Stimulated activated naive CD8-positive, alpha-beta T cell treated with anti-CD3 and anti-CD28 coated beads, Interleukin-15, Interleukin-2, amounts not matched to agents 100 U/mL and 50 U/mL, for 24 hours (primary cell): ENCODE results near the gene AFF1.
A peak's percentile ranks its signal among the peaks of the same experiment; 100 is the strongest.
"Not testable (repeated sequence)": the region's sequence is repeated elsewhere in the genome, so short reads cannot be mapped to it uniquely, and the experiment has no call there.

Source experiments
- ATAC-seq: fragments of 150-1000 bp; cut with Tn5 transposase; one replicate; pipeline ENCODE4 v1.10.0; 2021
- DNase-seq: peaks from one replicate; pipeline ENCODE4 v3.0.0; 2021

AFF1 gene

DNA sequence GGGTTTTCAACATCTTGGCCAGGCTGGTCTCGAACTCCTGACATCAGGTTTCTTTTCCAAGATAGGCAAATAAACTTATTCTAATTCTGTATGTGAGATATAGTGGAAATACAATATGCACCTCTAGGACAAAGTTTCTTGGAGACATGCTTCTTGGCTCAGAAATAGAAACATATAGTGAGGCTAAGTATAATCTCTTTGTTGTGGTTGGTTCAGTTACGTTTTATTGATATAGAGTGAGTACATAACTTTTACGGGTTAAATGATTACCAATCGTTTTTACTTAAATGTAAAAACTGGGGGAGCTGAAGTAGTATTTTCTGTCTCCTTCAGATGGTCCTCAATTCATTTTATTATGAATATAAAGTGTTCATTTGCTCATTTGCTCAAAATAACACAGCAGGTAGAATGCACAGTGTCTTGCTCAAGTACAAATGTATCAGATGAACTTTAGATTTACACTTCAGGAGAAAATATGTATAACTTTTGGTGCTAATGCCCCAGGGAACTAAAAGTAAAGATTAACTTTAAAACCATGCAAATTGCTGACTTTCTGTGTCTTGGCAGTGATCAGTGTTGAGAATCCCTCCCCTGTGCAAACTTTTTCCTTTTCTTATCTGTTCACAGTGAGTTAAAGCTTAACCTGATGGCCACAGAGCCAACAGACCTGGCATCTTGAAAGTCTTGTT, 77.6 kb downstream of the AFF1 start:
- ATAC-seq: no peak

DNA sequence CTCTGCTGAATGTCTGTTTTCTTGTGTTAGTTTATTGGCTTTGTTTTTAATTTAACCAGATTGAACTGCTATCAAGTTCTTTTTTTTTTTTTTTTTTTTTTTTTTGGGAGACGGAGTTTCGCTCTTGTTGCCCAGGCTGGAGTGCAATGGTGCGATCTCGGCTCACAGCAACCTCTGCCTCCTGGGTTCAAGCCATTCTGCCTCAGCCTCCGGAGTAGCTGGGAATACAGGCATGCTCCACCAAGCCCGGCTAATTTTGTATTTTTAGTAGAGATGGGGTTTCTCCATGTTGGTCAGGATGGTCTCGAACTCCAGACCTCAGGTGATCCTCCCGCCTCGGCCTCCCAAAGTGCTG, 78.1 kb downstream of the AFF1 start:
- ATAC-seq, DNase-seq: not testable (repeated sequence)

More for the DNA sequence above, 77.6 kb downstream of the AFF1 start:
- no peak for DNase-seq

DNA sequence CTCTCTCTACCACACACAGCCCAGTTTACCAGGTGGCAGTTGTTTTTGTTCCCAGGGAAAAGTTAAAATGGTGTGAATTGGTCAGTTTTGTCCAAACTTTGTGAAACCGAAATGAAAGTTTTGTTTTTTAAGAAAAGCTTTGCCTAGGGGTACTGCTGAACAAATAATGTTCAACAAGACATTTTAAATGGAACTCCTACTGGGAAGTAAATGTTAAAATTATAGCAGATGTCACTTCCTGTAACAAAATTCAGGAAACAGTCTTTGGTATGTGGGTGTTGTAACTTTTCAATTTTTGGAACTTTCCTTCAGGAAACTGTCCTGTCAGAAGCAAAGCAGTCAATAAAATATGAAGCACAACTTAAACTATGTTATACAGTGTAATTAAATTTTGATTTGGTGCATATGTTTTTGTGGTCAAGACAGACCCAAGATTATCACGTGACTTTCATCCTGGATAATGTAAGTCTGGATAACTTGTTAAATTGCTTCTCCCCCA, 79.5 kb downstream of the AFF1 start:
- DNase-seq: no peak
- no peak for ATAC-seq

DNA sequence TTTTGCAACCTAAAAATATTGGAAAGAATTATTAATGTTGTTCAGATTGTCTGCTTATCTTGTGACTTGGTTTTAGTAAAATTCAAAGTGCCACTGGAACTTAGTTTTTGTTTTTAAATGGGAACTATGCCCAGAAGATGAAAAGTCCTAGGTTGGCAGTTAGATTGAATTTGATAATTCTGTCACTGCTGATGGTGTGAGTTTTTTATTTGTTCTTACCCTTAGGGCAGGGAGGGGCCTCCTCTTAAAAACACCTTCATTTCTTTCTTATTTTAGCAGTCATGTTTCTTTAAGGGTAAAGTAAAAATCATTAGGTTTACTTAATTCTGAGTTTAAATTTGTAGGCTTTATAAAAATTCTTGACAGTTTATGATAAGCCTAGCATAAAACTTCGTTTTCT, 80.6 kb downstream of the AFF1 start:
- no peak for DNase-seq

DNA sequence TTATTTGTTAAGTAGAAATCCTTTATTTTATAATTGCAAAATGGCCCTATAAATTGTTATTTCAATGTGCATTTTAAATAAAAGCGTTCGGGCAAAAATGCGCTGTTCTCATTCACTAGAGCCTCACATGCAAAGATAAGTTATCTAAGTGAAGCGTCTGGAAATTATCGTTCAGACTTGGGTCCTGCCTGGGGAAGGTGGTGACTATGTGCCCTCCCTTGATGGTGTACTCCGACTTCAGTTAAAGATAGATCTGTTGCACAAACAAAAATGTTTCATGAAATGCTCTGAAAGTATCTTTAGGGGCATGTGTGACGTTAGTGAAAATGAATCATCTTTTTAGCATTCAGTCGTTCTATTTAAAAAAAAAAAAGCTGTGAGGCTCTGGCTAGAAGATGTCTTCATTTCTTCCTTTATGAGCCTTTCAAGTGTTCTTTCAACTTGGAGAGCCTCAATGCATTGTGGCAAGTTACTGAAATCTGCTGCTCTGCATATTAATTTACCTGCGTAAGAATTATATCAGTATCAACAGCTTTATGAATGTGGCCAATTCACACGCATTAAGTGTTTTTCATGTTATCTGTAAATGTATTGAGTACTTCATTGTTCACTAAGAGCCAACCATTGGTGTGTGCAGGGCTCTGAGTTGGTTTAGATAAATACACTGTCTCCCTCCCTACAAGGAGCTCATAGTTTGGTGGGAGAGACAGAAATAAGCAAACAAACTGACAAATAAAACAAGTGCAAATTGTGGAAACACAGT, 83.0 kb downstream of the AFF1 start:
- no peak for DNase-seq
- ATAC-seq: peak; percentile 89

More for the DNA sequence above, 80.6 kb downstream of the AFF1 start:
- no peak for ATAC-seq

DNA sequence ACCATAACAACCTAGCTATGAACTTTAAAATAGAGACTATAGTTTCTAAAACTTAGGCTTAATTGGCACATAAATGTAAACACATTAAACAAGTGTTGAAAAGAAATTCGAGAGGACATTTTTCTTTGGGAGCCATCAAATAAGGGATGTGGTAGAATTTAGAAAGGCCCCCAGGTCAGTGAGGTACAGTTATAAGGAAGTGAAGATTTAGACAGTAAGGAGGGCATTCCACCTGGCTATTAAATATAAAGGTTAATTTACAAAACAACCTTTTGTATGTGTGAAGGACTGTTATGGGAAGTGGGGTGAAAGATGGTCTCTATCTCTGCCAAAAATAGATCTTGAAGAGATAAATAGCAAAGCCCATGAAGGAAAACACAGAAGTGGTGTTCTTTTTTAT, 83.9 kb downstream of the AFF1 start:
- no peak for ATAC-seq

DNA sequence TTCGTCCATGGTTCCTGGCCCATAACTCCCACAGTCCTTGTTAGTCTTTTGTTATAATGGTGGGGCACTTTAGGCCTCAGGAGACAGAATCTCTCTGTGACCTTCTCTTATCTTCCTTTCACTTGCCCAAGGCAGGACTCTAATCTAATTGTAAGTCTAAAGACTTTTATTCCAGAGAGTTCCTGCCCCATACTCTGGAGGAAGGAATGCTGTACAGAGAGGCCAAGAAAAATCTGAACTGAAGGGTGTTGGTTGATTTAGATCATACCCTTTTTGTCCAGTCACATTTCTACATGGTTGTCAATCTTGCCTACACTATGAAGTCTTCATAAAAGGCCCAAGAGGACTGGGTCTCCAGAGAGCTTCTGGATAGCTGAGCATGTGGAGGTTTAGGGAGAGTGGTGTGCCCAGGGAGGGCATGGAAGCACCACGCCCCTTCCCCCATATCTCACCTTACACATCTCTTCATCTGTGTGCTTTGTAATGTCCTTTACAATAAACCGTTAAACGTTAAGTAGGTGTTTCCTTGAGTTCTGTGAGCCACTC, 84.5 kb downstream of the AFF1 start:
- ATAC-seq (no peak), DNase-seq (no peak)

More for the DNA sequence above, 83.9 kb downstream of the AFF1 start:
- no peak for DNase-seq

DNA sequence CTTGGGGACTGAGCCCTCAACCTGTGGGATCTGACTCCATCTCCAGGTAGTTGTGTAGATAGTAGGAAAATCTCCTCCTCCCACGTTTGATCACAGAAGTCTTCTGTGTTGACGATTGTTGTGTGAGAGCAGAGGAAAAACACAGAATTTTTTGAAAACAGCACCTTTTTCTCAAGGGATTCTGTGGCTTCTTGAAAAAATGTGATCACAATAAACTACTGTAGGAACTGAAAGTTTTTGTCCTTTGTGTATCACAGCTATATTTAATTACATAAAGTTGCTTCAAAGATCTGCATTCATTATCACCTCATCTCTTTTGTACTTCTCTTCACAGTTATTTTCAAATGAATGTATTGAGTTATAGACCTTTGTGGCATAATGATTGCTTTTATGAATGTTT, 85.1 kb downstream of the AFF1 start:
- DNase-seq (no peak), ATAC-seq (no peak)

DNA sequence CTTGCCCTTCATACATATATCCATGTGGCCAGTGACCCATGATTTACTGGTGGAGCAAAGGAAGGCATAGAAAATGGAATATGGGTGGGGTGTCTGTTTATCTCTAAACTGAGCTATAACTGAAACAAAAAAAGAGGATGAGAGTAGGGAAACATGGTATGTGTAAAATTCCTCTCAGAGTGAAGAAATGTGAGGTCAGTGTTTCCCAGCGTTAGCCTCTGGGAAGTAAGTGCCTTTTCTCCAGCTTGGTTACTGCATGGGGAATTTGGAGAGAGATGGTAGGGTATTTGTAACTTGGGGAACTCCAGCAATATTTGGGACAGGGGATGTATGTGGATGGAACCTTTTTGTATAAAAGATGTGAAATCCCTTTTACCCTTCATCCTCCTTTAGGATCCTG, 89.4 kb downstream of the AFF1 start:
- no peak for ATAC-seq

DNA sequence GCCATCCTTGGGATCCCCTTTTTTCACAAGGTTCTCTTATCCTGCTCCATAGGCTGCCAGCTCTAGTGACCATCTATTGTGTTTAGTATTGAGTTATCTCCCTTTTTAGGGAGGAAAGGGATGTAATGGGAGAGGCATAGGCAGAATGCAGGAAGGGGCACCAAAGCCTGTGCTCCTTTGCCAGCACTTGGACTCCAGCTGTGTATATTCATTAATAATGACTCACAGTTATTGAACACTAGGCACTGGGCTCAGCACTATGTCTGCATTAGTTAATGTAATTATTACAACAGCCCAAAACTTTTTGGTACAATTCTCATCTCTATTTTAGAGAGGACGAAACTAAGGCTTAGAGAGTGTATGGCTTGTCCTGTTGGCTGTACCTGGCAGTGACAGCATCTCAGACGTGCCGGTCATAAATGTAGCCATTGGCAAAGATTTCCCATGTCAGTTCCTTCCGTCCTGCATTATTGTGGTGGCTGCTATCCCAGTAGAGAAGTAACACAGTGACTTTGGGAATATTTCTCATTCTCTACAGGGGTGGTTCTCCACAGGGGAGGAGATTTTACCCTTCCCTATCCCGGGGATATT, 90.3 kb downstream of the AFF1 start:
- DNase-seq (no peak), ATAC-seq (no peak)

More for the DNA sequence above, 89.4 kb downstream of the AFF1 start:
- DNase-seq: no peak

DNA sequence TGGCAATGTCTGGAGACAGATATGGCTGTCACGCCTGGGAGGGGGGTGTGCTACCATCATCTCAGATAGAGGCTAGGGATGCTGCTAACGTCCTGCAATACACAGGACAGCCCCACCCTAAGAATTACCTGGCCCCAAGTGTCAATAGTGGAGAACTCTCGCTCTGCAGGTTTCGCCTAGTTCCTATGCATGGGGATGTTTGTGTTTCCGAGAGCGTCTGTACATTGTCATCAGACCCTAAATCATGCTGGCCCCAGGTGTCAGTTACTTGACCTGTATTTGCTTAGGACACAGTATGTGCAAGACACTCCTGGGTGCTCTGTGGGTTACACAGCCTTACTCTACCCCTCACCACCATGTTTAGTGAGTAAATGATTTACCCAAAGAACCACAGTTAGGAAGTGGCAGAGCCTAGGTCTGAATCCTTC, 90.8 kb downstream of the AFF1 start:
- DNase-seq (no peak), ATAC-seq (no peak)

DNA sequence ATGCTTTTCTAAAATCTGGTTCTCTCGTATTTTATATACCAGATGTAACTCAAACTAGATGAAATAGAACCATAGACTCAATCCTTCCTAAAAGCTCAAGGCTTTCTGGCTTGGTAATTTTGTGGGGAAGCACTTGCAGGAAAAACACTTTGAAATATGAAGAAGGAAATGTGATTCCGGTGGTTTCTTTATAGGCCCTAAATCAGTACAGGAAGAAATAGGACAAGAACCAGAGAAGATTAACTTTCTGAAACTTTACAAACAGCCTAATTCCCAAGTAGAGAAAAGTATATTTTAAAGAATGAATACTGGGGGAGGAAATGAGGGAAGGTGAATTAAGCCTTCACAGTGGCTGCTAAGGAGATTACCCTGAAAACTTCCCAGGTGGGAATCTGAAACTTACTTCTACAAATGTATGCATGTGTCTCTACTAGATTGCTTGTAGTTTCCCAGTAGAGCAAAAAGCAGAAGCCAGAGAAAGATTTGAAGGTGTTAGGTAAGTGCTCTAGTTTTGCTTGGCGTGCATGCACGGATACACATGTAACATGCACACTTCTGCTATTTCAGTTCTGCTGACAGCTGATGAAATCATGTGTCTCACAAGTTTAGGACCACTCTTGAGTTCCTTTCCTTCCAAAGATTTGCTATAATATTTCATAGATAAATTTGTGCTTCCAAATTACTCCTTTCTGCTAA, 92.1 kb downstream of the AFF1 start:
- ATAC-seq (peak; percentile 33), DNase-seq (no peak)

DNA sequence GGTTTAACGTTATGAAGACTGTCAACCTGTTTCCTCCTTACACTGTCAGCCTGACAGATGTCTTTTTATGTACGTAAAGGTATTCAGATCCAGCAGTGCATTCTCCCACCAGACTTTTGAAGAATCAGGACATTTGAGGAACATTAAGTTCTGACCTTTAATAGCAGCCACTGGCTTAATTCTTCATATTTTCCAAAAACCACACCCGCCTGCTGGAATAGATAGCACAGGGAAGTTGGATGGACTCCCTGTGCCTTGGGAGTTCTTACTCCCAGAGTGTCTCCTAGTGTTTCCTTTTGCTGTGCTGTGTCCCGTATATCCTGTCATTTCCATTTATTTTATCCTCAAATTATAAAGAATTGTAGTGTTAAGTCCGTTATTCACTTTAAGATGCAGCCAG, 94.5 kb downstream of the AFF1 start:
- DNase-seq: no peak

DNA sequence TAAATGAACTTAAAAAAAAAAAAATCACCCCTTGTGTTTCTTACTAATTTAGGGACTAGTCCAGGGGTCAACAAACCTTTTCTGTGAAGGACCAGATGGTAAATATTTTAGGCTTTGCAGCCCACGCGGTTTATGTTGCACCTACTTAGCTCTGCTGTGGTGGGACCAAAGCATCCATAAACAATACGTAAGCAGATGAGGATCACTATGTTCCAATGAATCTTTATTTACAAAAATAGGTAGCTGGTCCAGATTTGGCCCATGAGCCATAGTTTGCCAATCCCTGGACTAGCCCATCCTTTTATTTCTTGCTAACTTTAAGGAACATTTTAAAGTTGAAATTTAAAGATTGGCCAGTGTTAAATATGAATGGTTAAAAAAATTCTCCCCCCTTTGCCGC, 95.3 kb downstream of the AFF1 start:
- ATAC-seq: no peak
- DNase-seq: no peak

More for the DNA sequence above, 94.5 kb downstream of the AFF1 start:
- no peak for ATAC-seq

DNA sequence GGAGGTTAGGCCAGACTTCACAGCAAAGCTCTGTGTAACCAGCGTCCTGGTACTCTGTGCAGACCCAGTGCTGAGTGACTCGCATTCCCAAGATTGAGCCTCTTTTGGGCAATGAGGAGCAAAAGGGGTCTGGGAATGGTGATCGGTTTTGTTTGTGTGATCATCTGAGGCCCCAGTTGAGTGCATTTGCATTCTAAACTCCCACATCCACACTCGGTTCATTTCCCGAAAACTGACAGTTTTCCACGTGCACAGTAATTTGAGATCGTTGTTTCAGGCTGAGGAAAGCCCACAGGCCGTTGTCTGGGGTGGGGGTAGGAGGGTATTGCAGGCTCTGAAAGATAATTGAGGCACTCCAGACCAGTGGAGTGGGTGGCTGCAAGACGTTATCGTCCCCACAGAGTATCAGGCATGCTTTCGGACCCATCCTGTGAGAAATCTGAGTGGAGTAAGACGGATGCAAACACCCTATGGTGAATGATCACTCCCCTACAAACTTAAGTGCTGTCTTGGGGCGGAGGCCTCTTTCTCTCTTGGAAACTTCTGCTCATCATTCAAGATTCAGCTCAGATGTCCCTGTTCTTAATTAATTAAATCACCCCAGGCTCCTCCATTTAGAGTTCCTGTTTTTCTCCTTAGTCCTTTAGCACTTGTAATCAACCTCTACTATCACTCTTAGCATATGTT, 96.1 kb downstream of the AFF1 start:
- DNase-seq: no peak
- no peak for ATAC-seq

DNA sequence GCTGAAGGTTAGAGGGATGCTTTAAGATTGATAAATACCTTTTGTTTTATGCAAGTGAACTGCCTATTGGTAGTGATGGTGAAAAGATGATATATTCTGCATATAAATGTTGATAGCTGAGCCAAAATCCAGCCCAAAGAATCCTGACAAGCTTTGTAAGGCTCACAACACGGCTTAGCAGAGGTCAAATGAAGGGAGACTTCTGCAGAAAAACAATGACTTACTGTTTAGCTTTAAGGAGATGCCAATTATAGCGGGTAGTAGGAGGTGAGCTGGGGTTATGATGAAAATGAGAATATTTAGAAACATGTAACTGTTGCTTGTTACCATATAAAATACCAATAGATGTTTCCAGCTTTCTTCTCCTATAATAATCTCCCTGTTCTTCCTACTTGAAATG, 97.1 kb downstream of the AFF1 start:
- no peak for ATAC-seq
- no peak for DNase-seq

DNA sequence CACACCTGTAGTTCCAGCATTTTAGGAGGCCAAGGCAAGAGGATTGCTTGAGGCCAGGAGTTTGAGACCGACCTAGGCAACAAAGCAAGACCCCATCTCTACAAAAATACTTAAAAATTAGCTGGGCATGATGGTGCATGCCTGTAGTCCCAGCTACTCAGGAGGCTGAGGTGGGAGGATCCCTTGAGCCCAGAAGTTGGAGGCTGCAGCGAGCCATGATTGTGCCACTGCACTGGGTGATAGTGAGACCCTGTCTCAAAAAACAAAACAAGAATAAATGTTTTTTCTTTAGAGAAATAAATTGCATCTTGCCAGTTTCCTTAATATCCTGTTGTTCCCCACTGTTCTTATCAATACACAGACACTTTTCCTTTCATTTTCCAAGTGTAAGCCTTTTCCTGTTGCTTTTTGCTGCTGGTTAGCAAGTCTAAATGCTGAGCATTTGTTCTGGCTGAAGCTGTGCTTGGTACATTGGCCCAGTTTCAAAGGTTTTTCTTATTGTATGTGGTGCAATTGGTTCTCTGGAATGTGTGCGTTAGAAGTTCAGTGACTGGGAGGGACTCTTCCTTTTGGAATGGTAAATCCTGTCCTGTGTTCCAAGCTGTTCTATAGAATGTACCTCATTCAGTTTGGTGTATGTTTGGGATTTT, 98.2 kb downstream of the AFF1 start:
- no peak for ATAC-seq
- no peak for DNase-seq

DNA sequence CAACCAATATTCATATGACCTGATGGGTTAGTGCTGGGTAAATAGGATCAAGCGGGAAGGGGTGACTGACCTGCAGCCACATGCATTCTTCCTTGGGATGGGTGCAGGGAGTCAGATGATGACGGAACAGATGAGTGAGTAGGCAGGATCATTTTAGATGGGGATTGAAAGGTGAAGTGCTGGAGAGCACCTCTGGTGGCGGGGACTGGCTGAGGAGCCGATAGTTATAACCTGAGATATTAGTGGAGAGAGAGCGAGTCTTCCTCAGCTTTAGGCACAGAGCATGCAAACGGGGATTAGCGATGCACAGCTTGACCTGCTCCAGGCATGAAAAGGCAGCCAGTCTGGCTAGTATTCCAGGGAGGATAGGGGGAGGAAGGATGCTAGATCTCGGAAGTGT, 99.1 kb downstream of the AFF1 start:
- no peak for DNase-seq
- ATAC-seq: no peak

DNA sequence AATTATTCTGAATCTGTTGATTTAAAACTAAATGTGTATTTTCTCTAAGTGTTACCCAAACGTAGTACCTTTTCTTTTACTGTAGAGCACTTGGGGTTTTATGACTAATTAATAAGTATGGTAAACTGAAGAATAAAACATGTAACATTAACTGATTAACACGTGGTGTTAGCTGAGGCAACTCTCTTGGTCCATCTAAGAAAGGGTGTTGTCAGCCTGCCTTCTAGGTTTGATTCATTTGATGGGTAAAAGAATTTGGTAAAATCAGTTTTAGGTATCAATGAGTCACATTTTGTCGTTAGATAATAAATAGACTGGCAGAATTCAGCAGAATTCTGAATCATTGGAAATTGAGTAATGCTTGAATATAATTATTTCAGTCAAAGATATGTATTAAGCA, 99.7 kb downstream of the AFF1 start:
- no peak for DNase-seq
- ATAC-seq: peak; percentile 73

DNA sequence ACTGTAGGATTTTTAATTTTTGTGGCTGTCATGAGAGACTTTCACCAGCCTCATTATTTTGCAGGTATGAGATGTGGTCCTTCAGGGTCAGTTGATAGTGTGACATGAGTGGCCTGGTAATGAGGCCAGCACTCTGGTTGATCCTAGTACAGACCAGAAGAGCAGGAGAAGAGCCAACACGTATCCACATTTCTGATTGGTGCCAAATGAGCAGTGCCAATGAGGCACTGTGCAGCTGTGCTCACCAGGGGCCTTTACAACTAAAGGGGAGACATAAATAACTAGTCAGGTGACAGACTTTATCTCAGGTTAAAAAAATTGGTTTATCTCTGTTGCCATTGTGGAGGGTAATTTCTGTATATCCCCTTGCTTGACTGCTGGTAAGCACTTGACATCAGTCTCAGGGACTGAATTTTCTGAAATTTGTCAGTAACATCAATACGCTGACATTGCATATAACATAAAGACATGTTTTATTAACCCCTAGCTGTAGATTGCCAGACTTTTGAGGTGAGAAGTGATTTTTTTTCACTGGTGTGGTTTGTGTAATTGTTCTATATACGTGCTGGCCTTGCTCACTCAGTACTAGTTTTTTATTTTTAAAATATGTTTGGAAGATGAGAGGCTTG, 101.2 kb downstream of the AFF1 start:
- no peak for DNase-seq
- no peak for ATAC-seq

DNA sequence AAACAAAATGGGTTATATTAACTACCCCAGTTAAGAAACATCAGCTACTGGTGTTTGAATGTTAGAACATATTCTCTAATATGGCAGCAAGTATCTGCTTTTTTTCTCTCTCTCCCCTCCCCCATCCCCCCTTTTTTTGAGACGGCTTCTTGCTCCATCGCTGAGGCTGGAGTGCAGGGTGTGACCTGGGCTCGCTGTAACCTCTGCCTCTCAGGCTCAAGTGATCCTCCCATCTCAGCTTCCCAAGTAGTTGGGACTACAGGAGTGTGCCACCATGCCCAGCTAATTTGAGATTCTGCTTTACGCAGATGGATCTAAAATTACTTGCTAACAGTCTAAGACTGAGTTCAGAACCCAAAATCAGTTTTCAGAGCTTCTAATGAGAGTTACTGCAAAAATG, 101.9 kb downstream of the AFF1 start:
- no peak for DNase-seq
- ATAC-seq: no peak
